Activated T-cell treated with anti-CD3 and anti-CD28 coated beads, Interleukin-2, amount 50 U/mL, for 48 hours (primary cell): ENCODE measurements around the gene NOS1AP.

Experiments
- DNase-seq, 2 experiments: peaks; one replicate each; pipeline ENCODE4 v3.0.0-alpha.2; 2020

The NOS1AP gene

DNA sequence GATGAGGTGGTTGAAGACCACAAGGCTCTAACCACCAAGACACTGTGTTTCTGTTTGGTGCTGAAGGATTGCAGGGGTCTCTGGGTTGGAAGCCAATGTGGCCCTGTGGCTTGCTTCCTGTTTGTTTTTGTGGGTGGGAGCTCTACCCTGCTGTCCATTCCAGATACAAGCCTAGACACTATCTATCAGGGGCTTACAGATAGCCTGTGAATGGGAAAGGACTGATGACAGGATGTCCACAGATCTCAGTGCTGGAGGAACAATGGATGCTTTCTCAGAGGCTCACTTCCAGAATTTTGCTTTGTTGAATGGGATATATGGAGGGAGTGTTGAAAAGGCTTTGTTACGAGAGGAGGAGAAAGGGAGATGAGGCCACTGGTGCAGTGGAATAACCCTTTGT, 69.7 kb downstream of the NOS1AP start:
- DNase-seq, result no peak

DNA sequence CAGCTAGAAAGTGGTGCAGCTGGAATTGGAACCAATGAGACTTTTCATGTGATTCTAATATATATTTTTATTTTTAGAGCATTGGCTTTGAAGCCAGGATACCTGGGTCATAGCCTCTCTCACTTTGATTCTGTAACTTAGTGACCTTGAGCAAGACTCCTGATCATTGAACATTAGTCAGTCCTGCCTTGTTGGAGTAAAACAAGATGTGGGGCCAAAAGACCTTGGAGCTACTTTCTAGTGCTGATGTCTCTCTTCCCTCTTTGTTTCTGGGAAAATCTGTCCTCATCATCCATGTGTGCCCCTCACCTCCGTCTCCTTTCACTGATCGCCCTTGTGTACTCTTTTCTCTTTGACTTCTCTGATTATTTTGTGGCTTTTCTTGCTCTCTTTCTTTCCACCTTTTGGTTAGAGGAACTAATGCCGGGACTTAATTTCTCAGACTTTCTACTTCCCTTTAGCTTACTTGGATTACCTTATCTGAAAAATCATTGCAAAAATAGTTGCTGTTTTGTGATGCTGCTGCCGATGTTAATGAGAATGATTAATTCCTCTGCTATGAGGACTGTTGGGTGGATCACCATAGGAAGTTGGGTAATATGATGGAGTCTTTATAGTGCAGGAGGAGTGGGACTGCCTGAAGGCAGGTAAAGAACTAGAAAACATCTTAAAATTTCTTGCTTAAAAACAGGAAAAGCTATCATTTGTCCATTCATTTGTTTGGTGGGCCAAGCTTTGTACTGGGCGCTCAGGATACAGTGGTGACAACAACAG, 72.0 kb downstream of the NOS1AP start:
- no peak for DNase-seq

DNA sequence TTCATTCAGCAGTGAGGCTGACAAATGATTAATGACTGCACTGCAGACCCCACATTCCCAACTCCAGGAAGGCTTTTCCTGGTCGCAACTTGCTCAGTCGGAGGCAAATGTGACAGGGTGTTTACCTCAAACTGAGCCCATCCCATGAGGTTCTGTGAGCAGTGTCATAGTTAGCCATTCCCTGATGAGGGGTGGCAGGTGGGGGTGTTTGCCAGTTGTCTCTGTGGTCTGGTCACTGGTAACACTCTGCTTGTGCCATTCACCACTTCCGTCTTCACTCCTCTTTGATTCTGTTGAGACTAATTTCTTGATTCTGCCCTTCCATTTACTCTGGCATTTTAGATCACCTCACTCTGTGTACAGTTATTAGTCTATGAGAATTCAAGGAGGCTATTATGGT, 73.5 kb downstream of the NOS1AP start:
- DNase-seq, result no peak

DNA sequence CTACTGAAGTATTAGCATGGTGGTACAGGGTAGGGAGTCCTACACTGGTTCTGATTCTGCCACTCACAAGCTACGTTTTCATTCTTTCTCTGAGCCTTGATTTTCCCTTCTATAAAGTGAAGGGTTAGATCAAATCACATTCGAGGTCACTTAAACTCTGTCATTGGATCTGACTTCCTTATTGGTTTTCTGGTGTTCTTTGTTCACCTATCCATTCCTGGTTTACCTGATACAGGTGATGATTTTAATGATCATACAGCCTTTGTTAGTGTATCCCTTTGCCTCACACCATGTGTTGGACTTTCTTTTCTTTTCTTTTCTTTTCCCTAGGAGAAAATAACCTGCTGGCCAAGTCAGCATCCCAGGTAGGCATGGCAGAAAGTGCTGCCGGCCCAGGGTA, 74.8 kb downstream of the NOS1AP start:
- no peak for DNase-seq

DNA sequence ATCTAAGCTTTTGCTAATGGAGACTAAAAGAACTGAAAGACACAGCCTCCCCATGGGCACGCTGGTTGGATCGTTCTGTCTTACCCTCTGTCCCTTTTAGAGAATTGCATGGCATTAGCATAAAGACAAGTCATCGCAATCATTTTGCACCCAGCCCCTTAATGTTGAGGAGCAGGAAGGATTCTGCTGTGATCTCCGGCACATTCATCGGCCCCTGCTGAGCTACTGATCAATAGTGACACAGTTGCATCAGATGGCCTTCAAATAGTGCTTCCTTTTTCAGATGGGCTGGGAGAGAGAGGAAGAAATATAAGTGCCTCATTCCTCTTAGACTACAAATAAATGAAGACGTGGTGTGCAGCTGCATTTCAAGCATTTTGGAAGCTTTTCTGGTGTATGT, 75.4 kb downstream of the NOS1AP start:
- DNase-seq, result no peak

DNA sequence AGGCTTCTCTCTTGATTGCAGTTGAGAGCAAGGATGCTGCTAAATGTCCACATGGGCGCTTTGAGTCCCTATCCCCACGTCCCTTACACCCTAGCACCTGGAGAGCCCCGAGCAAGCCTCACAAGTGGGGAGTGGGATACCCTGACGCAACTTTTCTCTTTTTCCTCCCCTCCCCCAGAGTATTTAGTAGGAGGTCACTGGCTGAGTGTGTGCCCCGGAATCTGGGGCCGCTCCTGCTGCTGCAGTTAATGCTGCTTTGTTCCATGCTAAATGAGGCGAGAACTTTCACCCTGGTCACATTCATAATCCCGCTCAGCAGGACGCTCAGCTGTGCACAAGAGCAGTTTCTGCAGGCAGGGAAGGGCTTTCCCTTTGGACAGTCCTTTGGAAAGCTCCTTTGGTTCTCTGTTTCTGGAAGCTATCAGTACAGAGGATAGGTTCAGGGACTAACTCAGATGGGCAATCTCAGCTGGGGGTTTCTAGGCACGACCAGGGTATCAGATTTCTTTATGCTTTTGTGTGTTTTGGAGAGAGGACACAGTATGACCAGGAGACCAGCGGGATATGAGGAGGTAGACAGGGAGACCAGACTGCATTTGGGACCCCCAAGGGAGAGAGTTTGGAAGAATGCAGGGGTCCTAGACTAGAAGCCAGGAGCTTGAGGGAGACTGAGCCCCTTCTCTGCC, 75.9 kb downstream of the NOS1AP start:
- DNase-seq, result no peak

DNA sequence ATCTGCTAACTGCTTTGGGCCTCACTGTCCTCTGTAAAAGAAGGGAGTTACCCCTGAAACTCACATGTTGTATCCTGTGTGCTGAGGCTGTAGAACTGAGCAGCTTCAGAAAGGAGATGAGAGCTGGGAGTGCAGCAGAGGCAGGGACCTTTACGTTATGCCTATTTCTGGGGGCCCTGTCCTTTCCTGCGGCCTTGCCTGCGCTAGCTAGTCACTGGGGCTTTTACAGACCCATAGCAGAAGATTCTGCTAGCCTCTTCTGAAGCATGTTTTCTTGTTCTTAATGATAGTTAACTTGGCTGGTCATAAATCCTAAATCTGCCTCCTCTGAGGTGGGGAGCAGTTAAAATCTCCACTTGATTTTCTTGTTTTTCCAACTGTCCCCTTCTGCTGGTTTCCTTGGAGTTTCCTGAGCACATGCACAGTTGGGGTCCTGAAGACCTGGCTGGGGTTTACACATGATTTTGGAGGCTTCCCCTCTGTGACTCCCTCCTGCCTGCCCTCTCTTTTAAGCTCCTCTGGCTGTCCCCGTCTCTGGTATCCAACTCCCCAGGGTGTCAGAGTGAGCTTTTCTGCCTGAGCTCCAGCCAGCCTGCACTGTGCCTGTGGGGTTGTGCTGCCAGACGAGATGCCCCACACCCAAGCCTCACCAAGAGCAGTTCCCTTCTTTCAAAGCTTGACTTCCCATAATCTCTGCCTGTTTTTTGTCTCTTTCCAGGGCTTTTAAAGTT, 76.6 kb downstream of the NOS1AP start:
- no peak for DNase-seq

DNA sequence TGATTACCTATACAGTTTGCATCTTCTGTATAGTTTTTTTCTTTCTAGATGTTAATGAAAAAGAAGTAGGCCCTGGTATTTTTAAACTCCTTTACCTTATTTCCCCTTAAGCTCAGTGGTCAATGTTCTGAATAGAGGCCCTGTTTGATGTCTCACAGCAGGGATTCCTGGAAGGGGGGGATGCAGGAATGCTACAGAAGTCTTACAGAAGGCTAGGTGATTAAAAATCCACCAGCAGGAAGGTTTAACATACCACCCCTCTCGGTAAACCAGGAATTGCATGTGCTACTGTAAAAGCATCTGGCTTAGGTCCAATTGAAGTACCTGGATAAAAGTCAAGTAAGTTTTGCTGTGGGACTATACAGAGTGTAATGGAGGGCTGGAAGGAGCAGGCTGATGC, 78.3 kb downstream of the NOS1AP start:
- no peak for DNase-seq

DNA sequence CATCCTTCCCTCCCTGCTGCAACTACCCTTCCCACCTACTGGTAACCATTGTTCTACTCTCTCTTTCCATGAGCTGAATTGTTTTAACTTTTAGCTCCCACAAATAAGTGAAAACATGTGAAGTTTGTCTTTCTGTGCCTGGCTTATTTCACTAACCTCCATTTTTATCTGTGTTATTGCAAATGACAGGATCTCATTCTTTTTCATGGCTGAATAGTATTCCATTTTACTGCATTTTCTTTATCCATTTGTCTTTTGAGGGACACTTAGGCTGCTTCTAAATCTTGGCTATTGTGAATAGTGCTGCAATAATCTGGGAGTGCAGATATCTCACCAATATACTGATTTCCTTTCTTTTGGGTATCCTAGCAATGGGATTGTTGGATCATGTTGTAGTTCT, 80.6 kb downstream of the NOS1AP start:
- no peak for DNase-seq

DNA sequence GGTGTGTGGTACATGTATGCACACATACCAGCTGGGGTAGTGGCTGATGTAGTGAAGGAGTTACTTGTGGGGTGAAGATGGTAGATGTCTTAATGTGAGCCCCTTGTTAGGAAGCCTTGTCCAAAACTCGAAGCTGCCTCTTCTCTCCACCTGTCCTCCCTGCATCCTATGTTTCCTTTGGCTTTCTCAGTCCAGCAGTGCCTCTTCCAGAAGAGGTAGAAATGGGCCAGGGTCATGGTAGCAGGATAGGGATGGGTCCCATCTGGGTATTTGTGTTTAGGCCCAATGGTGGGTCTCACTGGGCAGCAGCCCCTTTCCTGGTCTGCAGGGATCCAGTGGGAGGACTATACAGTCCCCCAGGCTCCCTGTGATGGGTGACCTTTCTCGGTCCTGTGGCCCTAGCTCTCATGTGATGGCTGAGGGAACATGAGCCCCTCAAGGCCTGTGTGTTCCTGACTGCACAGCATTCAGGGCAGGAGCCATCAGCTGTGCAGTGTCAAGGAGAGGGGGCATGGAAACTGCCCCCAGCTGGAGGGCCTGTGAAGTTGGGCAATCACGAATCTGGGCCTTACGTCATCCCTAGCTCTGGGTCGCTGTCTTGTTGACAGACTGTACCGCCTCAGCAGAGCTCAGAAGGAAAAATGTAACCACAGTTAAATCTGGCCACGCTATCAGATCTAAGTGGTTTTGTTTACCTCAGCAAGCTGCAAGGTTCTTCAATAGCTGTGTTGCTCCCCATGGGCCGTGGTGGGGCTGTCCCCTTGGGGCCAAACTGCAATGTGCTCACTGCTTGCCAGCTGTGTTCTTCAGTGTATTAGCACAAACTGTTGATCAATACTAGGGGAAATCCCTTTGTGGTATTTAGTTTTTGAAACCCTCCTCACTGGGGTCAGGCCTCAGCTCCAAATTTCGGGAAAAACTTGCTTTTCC, 82.7 kb downstream of the NOS1AP start:
- DNase-seq, result no peak

DNA sequence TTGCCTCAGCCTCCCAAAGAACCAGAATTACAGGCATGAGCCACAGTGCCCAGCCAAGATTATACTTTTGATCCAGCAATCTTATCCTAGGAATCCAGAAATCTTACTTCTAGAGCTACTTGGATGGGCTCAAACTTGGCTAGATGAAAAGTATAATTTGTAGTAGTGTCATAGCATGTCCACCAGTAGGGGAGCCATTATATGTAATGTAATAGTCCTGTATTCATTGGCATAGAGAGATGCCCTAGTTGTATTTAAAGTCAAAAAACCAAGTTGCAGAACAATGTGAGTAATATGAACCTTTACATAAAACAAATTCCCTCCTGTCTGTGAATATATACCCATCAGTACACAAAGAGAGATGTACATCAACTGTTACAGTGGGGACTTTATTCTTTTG, 83.9 kb downstream of the NOS1AP start:
- DNase-seq, result no peak

DNA sequence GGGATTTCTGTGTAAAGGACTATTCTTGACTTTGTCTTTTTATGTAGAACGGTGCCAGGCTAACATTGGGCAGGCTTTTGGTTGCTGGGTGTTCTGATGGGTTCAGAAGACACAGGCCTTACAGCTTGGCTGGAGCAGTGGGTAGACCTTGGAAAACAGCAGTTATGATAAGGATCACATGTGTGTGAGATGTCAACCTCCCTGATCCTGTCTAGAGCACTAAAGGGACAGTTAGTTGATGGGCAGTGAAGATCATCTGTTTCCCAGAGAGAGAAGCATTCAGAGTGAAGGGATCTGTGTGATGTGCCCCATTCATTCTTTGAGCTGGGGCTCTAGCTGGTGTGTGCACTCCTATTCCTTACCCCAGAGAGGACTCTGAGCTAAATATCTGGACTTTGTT, 88.0 kb downstream of the NOS1AP start:
- no peak for DNase-seq

DNA sequence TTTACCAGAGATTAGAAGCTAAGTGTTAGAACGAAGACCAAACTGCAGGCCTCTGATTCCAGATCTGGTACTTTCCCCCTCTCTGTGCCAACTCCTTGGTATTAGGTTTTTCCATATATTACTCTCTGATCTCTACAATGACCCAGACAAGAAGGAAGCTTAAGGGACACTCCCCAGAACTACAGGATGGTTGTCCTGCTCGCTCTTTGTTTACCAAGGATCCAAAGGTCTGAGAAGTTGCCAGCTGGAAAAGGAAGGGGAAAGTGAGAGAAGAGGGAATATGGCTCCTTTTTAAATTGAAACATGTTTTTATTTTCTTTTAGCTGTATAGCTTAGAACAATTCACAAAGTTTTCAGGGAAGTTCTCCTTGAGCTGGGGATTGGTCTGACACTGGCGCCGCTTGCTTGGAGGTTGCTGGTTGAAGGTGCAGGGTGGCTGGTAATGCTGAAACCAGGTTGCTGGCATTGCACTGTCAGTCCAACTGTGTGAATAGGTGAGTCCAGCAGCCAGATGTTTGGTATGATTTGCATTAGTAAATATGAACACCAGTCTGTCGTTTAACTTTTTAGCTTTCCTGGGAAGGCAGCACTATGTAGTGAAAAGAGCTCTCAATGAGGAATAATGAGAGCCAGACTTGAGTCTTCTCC, 89.3 kb downstream of the NOS1AP start:
- DNase-seq, result no peak

DNA sequence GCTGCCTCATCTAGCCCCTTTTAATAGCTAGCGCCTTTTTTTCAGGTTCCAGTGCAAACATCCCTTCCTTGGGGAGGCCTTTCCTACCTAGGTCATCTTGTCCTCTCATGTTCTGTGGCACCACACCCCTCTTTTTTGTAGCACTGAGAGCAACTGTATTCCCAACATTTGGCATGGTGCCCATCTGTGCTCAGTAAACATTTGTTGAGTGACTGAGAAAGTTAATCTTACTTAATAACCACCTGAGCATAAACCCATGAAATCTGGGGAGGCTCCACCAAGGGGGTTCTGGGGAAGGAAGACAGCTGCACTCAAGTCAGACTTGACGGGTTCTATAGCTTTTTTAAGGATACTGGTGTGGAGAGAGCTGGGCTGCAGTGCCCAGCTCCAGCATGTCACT, 90.0 kb downstream of the NOS1AP start:
- DNase-seq, result no peak

DNA sequence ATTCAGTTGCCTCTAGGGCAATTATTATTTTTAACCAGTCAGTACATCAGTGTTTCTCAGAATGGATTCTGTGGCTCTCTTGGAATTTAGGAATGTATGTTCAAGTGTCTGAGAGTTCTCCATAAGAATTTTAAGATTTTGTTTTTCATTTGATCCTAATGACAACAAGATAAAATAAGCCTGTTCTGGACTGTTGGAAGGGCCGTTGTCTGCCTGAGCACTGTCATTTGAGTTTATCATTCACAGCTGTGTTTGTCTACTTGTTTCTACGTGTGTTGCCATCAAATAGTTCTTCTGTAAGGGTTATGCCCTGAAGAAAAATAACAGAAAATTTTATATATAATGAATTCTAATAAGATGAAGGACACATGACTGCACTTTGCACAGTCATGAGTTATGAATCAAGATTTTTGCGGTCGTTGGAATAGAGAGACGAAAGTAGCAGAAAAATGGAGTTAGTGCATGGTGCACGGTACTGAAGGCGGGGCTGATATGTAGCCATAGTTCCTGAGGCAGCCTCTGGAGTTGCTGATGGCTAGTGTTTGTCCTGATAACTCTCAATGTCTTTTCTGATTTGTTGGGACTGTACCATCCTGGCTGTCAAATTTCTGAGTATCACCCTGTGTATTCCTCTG, 92.5 kb downstream of the NOS1AP start:
- DNase-seq, result no peak

DNA sequence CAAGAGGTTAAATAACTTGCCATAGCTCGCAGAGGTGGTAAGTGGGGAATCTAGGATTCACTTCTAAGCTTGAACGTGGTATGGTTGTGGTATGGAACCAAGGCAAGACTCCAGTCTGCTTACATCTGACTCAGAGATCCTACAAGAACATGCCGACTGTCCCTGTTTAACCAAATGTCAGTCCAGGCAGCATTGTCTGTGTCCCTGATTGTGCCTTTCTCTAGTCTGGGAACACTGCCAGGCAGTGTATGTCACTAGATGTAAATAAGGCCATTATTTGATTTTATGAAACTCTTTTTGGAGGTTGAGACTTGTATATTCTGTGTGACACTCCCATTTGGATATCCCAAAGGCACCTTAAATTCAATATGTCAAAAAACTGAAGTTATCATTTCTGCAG, 96.0 kb downstream of the NOS1AP start:
- no peak for DNase-seq

DNA sequence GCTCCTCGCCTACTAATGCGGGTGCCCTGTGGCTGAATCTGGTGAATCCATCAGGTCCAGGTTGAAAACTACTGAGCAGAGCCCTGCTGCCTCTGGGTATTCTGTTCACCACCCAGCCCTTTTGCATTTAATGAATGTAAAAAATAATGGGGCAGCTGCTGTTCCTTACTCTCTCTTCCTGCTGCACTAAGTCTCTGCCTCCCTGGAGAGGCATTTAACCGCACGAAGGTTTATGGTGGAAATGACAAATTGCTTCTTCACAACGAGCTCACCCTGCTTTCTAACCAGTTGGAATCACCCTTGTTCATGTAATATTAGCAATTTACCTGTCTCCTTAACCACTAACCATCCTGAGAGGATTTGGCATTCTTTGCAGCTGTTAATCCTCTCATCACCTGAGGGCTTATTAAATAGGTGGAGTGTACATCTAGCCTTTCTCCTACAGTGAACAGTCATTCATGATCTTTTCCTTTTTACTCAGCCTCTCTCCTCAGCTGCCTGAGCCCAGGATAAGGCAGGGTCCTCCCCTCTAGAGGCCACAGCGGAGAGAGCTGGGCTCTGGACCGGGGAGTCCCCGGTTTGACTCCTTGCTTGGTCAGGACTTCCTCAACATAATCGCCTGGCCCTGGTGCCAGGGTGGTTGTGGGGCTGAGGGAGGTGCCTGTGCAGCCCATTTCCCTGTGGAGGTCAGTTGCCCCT, 97.6 kb downstream of the NOS1AP start:
- no peak for DNase-seq

DNA sequence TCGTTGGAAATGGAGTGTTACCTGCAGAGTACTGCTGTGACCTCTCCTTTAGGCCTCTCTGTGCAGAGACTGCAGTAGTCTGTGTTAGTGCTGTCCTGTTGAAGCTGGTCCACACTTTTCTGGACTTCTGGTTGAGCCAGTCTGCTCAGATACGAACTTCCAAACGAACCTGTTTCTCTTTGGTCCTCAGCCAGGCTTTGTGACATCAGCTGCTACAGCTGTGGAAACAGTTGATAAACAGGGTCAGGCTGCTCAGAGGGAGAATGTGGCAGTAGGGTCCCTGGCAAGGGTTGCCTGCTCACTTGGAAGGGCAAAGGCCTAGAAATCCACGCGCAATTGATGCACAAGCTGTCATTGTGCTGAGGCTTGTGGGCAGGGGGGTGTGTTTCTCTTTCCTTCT, 98.8 kb downstream of the NOS1AP start:
- DNase-seq, result no peak

DNA sequence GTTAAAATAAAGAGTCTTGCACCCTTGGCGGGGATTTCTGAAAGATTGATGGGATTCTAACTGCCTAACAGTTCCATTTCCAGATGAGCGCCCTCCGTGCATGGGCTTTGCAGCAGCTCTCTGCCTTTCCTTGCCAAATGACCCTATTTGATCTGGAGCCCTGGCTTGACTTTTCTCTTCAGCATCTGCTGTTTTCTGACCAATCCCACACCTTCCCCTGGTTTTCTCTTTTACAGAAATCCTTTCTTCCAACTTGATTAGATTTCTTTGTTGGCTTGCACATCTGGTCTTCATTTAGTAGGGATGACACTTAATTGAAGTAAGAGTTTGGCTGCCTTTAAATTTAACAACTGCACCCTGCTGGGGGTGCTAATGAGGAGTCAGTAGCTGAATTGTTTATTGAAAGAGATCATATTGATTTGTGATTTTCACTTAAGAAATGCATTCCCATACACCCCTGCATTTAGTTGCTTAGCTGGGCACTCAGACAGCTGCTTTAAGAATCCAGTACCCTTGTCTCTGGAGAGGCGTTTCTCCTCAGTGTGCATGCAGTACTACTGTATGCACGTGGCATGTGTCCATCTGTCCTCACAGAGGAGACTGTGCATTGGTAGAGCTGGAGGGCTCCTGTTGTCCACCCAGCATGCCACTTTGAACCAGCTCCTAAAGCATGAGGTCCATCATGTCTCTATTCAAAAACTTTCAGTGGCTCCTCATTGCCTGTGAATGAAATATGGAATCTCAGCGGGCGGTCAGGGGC, 99.7 kb downstream of the NOS1AP start:
- DNase-seq, result no peak

DNA sequence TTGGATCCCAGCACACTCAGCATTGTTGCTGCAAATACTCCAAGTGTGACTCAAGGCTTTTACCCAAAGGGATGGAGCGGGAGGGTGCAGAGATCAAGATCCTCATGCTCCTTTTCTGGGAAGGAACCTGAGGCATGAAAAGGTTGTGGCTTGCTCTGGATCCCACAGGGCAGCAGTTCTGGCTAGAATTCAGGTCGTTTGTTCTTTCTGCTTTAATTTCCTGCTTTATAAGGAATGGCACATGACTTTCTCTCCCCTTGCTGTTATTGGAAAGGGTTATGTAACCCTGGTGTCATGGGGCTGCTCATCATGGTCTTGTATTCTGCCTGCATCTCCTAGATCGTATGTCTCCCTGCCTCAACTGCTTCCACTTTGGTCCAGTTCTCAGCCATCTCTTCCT, 101.6 kb downstream of the NOS1AP start:
- no peak for DNase-seq
